Measurements from ENCODE around the gene FOXO3B.
"Not testable (repeated sequence)": the region's sequence is repeated elsewhere in the genome, so short reads cannot be mapped to it uniquely, and the experiment has no call there.

FOXO3B gene

DNA sequence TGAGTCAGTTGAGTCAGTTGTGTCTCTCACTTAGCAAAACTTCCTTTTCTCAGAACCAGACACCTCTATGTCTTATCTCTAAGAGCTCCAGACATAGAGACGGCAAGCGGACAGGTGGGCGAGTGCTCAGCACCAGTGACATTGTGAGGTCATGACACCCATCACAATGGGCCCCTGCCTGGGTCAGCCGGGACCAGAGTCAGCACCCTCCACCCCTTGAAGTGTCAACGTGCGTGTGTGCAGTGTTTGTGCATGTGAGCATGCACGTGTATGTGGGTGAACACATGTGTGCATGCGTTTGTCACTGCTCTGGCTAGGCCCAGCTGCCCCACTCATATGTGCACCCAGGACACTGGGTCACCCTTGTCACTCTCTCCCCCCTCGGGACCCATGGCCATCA lies 37.8 kb downstream of the FOXO3B start, which contains the start of gene TBC1D28:
TBC1D28 (minus strand) TSS at position 101 of the 400 bp plus-strand sequence. CDS start 3,039 bp downstream, outside the sequence.
- not testable (repeated sequence) for DNase-seq

DNA sequence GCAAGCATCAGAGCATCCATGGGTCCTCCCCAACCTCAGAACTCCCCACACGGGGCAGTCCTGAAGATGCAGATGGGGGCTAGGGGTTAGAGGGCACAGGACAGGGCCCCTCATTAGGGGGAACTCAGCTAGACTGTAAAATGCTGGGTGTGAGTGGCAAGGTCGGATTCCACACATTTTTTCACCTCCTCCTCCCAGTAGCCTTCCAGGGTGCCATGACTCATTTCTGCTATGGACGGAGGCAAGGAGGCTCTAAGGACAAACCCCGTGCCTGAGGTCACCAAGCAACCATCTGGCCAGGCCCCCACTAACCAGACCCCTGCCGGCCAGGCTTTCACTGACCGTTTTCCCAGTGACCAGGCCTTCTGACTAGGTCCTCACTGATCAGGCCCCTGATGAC lies 39.0 kb downstream of the FOXO3B start:
- DNase-seq, result not testable (repeated sequence)

DNA sequence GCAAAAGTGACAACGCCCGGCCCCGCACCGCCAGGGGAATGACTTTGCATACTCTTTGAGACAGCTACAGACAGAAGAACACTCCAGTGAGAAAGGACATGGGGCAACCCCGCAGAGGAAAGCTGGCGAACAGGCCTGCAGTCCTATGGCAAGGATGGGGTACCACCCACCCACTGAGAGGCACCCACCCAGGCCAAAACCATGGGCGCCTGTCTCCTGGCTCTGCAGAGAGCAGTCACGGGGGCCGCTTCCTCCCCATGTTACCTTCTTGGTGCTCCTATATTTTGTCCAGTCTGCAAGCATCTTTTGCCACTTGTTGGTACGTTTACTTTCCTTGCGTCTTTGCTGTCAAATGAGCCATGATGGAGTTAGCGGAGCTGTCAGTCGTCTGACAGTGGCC lies 43.8 kb downstream of the FOXO3B start:
- DNase-seq, result not testable (repeated sequence)

DNA sequence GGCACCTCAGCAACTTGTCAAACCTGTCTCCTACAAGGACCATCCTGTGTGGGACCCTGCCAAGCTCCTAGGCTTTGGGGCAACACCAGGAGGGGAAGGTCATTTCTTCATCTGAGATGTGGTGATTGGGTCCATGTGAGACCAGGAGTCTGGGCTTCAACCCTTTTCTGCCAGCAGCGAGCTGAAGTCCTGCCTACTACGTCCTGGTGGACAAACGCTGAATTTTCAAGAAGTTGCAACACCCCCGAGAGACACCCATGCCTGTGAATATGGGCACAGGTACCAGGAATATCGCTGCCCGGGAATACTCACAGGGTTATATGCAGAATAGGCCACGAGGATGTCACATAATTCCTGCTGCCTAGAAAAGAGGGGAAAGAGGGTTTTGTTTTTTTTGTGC lies 45.9 kb downstream of the FOXO3B start:
- DNase-seq, result not testable (repeated sequence)

DNA sequence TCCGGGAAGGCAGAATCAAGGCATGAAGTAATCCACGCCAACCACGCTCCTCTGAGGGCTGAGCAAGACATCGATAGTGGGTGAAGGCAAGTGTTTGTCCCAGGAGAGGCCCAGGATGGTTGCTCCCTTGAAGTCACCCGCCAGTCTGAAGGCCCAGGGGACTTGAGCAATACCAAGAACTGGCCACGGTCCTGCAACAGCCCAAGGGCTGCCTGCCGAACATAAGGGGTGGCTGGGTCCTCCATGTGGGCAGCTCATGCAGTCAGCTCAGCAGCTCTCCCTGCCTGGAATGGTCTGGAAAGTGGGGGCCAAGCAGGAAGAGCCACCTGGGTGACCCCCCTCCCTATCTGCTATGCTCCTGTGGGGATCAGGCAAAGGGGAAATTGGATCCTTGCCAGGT lies 46.3 kb downstream of the FOXO3B start:
- not testable (repeated sequence) for DNase-seq

DNA sequence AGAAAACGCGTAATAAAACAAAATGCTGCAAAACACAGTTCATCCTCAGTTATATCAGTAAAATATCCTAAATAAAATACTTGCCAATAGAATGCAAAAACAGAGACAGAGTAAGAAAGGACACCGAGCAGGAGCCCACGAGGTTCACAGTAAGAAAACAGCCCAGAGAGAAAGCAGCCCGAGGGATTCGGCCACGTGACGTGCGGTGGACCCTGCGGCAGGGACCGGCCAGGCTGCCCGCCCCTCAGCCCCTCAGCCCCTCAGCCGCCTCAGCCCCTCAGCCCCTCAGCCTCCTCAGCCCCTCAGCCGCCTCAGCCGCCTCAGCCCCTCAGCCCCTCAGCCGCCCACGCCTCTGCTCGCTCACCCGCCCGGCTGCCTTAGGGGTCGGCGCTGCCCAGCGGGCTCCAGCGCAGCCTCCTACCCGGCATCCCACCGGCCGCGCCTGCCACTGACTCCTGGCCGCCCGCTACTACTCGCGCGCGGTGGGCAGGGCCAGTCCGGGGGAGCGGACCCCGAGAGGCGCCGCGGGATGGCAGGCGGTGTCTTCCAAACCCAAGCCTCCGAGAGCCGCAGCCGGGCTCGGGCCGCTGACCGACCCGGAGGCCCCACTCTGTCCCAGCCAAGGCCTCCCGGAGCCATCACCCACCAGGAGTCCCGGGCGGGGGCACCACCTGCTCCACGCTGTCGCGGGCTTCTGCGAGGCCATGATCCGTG lies 47.4 kb downstream of the FOXO3B start:
- not testable (repeated sequence) for DNase-seq

All from stimulated activated naive CD4-positive, alpha-beta T cell (primary cell).